A549 (cell line): Measurements from ENCODE around the gene PDZD4. TPM values are rescaled to one million over a fixed set of nuclear protein-coding genes. Genes with fewer than 3 reads are reported as not detected.

Experiments used
- ATAC-seq, 2 experiments: fragments of 200-7000 bp in 1 of 2; fragments of >200 bp in 1 of 2; cut with Nextera tagmentation in 1 of 2; cut with Tn5 transposase in 1 of 2; 3 replicates each; pipeline versions ENCODE4 v1.8.0 to v1.9.1; 2018 to 2020; ENCODE audit warnings: mild to moderate bottlenecking in 1 of 2, moderate library complexity in 1 of 2
- CTCF ChIA-PET: fragments of 300-600 bp; sonication (Branson Sonifier 250); formaldehyde crosslinking; extraction: SDS; loops from one replicate; lab custom pipeline; 2021; ENCODE audit warnings: antibody characterized with exemption, inconsistent platforms; lab: Yijun Ruan, JAX
- POLR2A ChIA-PET: fragments of 350-600 bp; formaldehyde crosslinking; extraction: SDS; loops from one replicate; lab custom pipeline; 2021; ENCODE audit warnings: antibody characterized with exemption, inconsistent platforms; lab: Yijun Ruan, JAX
- DNase-seq, 2 experiments: peaks; one replicate each; pipeline versions ENCODE4 v3.0.0 to v3.0.0-alpha.2; 2011 to 2016; ENCODE audit warnings: low read depth in 1 of 2, low spot score in 1 of 2
- FAIRE-seq: peaks from 2 replicates; lab custom pipeline; 2011; peaks lifted over from hg19 to GRCh38; lab: Jason Lieb, UNC
- H3K27ac ChIP-seq, 2 experiments: fragments of >200 bp; sonication (Bioruptor Twin); formaldehyde crosslinking; 3 replicates each; pipeline ENCODE4 v1.5.1; 2016 to 2017
- H3K4me1 ChIP-seq: fragments of >200 bp; sonication (Bioruptor Twin); formaldehyde crosslinking; 3 replicates; pipeline ENCODE4 v1.6.1; 2016
- H3K4me2 ChIP-seq: fragments of >200 bp; sonication (Bioruptor Twin); formaldehyde crosslinking; 3 replicates; pipeline ENCODE4 v1.6.1; 2016
- H3K4me3 ChIP-seq: fragments of >200 bp; sonication (Bioruptor Twin); formaldehyde crosslinking; 3 replicates; pipeline ENCODE4 v1.5.1; 2016
- H3K9me3 ChIP-seq: fragments of >200 bp; sonication (Bioruptor Twin); formaldehyde crosslinking; 3 replicates; pipeline ENCODE4 v1.6.1; 2016
- CBX2 ChIP-seq: fragments of 200-600 bp; sonication (generic); IDR thresholded peaks from 2 replicates; pipeline ENCODE4 v1.6.1; 2016; ENCODE audit warnings: low read depth, mild to moderate bottlenecking, borderline replicate concordance
- CEBPB ChIP-seq, 2 experiments: fragments of >200 bp in 1 of 2; sonication (Bioruptor Twin) in 1 of 2; formaldehyde crosslinking in 1 of 2; IDR thresholded peaks; 2 replicates each; pipeline ENCODE4 v1.6.1; 2012 to 2016
- CHD2 ChIP-seq: fragments of 150-350 bp; IDR thresholded peaks from 2 replicates; pipeline ENCODE4 v1.6.1; 2014; ENCODE audit warnings: low read length; ENCODE audit not compliant: partially characterized antibody
- CHD4 ChIP-seq: fragments of 200-600 bp; sonication (generic); IDR thresholded peaks from 2 replicates; pipeline ENCODE4 v1.6.1; 2016; ENCODE audit warnings: antibody characterized with exemption, mild to moderate bottlenecking, borderline replicate concordance
- EHF ChIP-seq: fragments of 250-450 bp; sonication (Bioruptor Pico); IDR thresholded peaks from 2 replicates; pipeline ENCODE4 v1.5.0; 2020; ENCODE audit warnings: mild to moderate bottlenecking
- EP300 ChIP-seq, 2 experiments: fragments of >200 bp; sonication (Bioruptor Twin); formaldehyde crosslinking; IDR thresholded peaks; 2 replicates in 1 of 2; 3 replicates in 1 of 2; pipeline ENCODE4 v1.6.1; 2016 to 2017
- ESRRA ChIP-seq: fragments of 150-350 bp; IDR thresholded peaks from 2 replicates; pipeline ENCODE4 v1.6.1; 2014; ENCODE audit warnings: mild to moderate bottlenecking, low read length, borderline replicate concordance
- FOXS1 ChIP-seq: fragments of 250-450 bp; sonication (Bioruptor Pico); IDR thresholded peaks from 2 replicates; pipeline ENCODE4 v1.5.0; 2020; ENCODE audit warnings: mild to moderate bottlenecking, moderate library complexity
- HEYL ChIP-seq: fragments of 250-450 bp; sonication (Bioruptor Pico); IDR thresholded peaks from 2 replicates; pipeline ENCODE4 v1.8.0; 2021; ENCODE audit warnings: mild to moderate bottlenecking, moderate library complexity
- HOXA7 ChIP-seq: fragments of 250-450 bp; sonication (Bioruptor Pico); IDR thresholded peaks from 2 replicates; pipeline ENCODE4 v1.5.0; 2020; ENCODE audit warnings: mild to moderate bottlenecking, moderate library complexity
- HOXB13 ChIP-seq: fragments of 250-450 bp; sonication (Bioruptor Pico); IDR thresholded peaks from 2 replicates; pipeline ENCODE4 v1.5.0; 2020; ENCODE audit warnings: low read depth, mild to moderate bottlenecking, moderate library complexity
- JUN ChIP-seq, 2 experiments: fragments of >200 bp; sonication (Bioruptor Twin); formaldehyde crosslinking; IDR thresholded peaks; 2 replicates in 1 of 2; 3 replicates in 1 of 2; pipeline ENCODE4 v1.6.1; 2016 to 2017
- JUNB ChIP-seq: fragments of >200 bp; sonication (Bioruptor Twin); formaldehyde crosslinking; IDR thresholded peaks from 2 replicates; pipeline ENCODE4 v1.6.1; 2016
- NFE2L2 ChIP-seq: fragments of 150-350 bp; conservative IDR thresholded peaks from 2 replicates; pipeline ENCODE4 v1.6.1; 2014; ENCODE audit warnings: low read length
- PHF8 ChIP-seq: fragments of 200-600 bp; sonication (generic); IDR thresholded peaks from 2 replicates; pipeline ENCODE4 v1.6.1; 2016; ENCODE audit warnings: low read depth, mild to moderate bottlenecking, antibody characterized with exemption, moderate library complexity, borderline replicate concordance
- POLR2AphosphoS2 ChIP-seq: conservative IDR thresholded peaks from 2 replicates; pipeline ENCODE4 v1.6.1; 2012; ENCODE audit warnings: low read length, improper control_type of control experiment, inconsistent platforms
- RAD21 ChIP-seq, 2 experiments: fragments of >200 bp in 1 of 2; sonication (Bioruptor Twin) in 1 of 2; formaldehyde crosslinking in 1 of 2; IDR thresholded peaks in 1 of 2; conservative IDR thresholded peaks in 1 of 2; 2 replicates in 1 of 2; 3 replicates in 1 of 2; pipeline ENCODE4 v1.6.1; 2012 to 2018; ENCODE audit warnings: inconsistent platforms in 1 of 2
- RCOR1 ChIP-seq: fragments of 150-350 bp; IDR thresholded peaks from 2 replicates; pipeline ENCODE4 v1.6.1; 2014; ENCODE audit warnings: antibody characterized with exemption, low read length, low read depth
- RNF2 ChIP-seq: fragments of 200-600 bp; sonication (generic); IDR thresholded peaks from 2 replicates; pipeline ENCODE4 v1.6.1; 2016; ENCODE audit warnings: low read depth, mild to moderate bottlenecking, antibody characterized with exemption, moderate library complexity, borderline replicate concordance
- TP53 ChIP-seq: fragments of 250-450 bp; sonication (Bioruptor Pico); IDR thresholded peaks from 2 replicates; pipeline ENCODE4 v1.5.0; 2021; ENCODE audit warnings: mild to moderate bottlenecking, moderate library complexity
- ZC3H11A ChIP-seq: fragments of 450-650 bp; IDR thresholded peaks from 2 replicates; pipeline ENCODE4 v1.6.1; 2014; ENCODE audit warnings: antibody characterized with exemption, mild to moderate bottlenecking
- ZNF302 ChIP-seq: fragments of 250-450 bp; sonication (Bioruptor Pico); IDR thresholded peaks from 2 replicates; pipeline ENCODE4 v1.9.0; 2021; ENCODE audit warnings: inconsistent platforms, mild to moderate bottlenecking, moderate library complexity
- WGBS: methylation state at CpG from one replicate; pipeline ENCODE4 v1.1.6; 2017; ENCODE audit errors: missing lambda C conversion rate; 5-methylcytosine and 5-hydroxymethylcytosine counted together
- polyA plus RNA-seq, 4 experiments: library from polyadenylated mRNA; depleted of rRNA in 3 of 4; stranded (reverse); fragments of >200 nt; fragmentation: RNase III in 1 of 4; extraction: RNeasy Plus Mini Kit Qiagen cat#74134 plus additional on column Dnase treatment in 1 of 4; gene quantifications; 2 replicates in 3 of 4; 3 replicates in 1 of 4; pipeline ENCODE4 v1.2.3, GENCODE V29; 2011 to 2017
- TF ChIP-seq, protein P1 (sequence below): fragments of 250-450 bp; sonication (Bioruptor Pico); IDR thresholded peaks from 2 replicates; pipeline ENCODE4 v1.5.0; 2021; ENCODE audit warnings: mild to moderate bottlenecking, moderate library complexity, borderline replicate concordance
- TF ChIP-seq, protein P2 (sequence below): fragments of 250-450 bp; sonication (Bioruptor Pico); IDR thresholded peaks from 2 replicates; pipeline ENCODE4 v1.5.0; 2020; ENCODE audit warnings: low read depth, mild to moderate bottlenecking, moderate library complexity
- TF ChIP-seq, protein P3 (sequence below): IDR thresholded peaks from 2 replicates; pipeline ENCODE4 v1.6.1; 2012
- TF ChIP-seq, protein P4 (sequence below): IDR thresholded peaks from 2 replicates; pipeline ENCODE4 v1.6.1; 2012; ENCODE audit warnings: low read depth, borderline replicate concordance
- TF ChIP-seq, protein P5 (sequence below): fragments of >200 bp; sonication (Bioruptor Twin); formaldehyde crosslinking; IDR thresholded peaks from 3 replicates; pipeline ENCODE4 v1.6.1; 2016

PDZD4 gene
- polyA plus RNA-seq, 2 of the 4 experiments (the other 2 are of a cell fraction): 1.2 to 3.0 TPM

DNA sequence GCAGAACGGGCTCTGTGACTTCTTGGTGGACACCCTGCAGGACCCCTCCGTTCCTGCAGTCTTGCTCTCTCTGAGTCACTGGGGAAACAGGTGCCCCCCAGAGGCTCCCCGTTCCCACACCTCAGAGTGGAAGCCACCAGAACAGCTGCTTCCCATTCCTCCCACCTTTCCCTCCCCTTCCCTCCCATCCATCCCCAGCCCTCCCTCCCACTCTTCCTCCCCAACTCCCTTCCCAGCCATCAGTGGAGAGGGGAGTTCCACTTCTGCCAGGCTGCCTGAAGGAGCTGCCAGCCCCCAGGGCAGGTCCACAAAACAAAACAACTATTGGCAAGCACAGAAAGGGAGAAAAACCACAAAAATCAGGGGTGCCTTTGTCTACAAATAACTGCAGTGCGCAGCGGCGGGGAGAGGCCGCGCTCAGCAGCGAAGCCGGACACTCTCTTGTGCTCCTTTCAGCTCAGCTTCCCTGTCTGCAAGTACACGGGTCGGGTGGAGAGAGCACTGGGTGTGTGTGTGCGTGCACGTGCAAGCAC is 27.8 kb downstream of the PDZD4 start (continued):
- TF ChIP-seq, protein P1, sequence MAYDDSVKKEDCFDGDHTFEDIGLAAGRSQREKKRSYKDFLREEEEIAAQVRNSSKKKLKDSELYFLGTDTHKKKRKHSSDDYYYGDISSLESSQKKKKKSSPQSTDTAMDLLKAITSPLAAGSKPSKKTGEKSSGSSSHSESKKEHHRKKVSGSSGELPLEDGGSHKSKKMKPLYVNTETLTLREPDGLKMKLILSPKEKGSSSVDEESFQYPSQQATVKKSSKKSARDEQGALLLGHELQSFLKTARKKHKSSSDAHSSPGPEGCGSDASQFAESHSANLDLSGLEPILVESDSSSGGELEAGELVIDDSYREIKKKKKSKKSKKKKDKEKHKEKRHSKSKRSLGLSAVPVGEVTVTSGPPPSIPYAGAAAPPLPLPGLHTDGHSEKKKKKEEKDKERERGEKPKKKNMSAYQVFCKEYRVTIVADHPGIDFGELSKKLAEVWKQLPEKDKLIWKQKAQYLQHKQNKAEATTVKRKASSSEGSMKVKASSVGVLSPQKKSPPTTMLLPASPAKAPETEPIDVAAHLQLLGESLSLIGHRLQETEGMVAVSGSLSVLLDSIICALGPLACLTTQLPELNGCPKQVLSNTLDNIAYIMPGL (CRISPR knock-in tag): no peak
- TF ChIP-seq RNF2 (no peak), EHF (CRISPR knock-in tag) (no peak), EP300 (IDR thresholded peaks at IDR 0.05) (no peak), HEYL (no peak), CBX2 (no peak)
- TF ChIP-seq, protein P2, sequence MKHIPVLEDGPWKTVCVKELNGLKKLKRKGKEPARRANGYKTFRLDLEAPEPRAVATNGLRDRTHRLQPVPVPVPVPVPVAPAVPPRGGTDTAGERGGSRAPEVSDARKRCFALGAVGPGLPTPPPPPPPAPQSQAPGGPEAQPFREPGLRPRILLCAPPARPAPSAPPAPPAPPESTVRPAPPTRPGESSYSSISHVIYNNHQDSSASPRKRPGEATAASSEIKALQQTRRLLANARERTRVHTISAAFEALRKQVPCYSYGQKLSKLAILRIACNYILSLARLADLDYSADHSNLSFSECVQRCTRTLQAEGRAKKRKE (CRISPR knock-in tag): no peak
- TF ChIP-seq, protein P3, sequence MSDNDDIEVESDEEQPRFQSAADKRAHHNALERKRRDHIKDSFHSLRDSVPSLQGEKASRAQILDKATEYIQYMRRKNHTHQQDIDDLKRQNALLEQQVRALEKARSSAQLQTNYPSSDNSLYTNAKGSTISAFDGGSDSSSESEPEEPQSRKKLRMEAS: no peak

DNA sequence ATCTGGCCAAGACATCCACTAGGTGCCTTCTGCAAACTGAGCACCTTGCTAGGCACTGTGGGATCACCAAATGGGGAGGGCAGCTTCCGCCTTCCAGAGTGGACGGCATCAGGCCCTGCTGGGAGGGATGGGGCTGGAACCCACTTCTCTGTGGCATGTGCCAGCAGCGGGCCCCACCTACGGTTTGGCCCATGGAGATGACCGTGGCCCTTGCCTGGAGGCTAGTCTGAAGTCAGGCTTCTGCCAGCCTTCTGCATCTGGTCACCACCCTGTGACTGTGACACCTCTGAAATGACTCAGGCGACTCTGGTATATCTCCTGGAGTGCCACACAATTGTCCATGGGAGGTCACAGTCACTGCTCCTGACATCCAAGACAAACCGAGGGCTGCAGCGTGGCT is 28.7 kb downstream of the PDZD4 start:
- Histone ChIP-seq H3K4me1 (no peaks in the 10 kb centered on the region), H3K4me3 (no peak overlapping the region), H3K27ac (no peak overlapping the region), H3K4me2 (no peak overlapping the region), H3K9me3 (no peaks in the 10 kb centered on the region)
- peak; percentile 22 to 36; a peak in 4 of 6 replicates for ATAC-seq
- CTCF ChIA-PET: no interaction called here
- WGBS: 72% methylated on average over 4 of the region's 8 CpGs
- POLR2A ChIA-PET: no interaction called here
- FAIRE-seq: no peak
- no peak for DNase-seq
- TF ChIP-seq, protein P4, sequence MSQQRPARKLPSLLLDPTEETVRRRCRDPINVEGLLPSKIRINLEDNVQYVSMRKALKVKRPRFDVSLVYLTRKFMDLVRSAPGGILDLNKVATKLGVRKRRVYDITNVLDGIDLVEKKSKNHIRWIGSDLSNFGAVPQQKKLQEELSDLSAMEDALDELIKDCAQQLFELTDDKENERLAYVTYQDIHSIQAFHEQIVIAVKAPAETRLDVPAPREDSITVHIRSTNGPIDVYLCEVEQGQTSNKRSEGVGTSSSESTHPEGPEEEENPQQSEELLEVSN: no peak
- TF ChIP-seq, protein P5, sequence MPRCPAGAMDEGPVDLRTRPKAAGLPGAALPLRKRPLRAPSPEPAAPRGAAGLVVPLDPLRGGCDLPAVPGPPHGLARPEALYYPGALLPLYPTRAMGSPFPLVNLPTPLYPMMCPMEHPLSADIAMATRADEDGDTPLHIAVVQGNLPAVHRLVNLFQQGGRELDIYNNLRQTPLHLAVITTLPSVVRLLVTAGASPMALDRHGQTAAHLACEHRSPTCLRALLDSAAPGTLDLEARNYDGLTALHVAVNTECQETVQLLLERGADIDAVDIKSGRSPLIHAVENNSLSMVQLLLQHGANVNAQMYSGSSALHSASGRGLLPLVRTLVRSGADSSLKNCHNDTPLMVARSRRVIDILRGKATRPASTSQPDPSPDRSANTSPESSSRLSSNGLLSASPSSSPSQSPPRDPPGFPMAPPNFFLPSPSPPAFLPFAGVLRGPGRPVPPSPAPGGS: no peak
- no peak for TF ChIP-seq FOXS1 (CRISPR knock-in tag)
- TF ChIP-seq POLR2AphosphoS2: no peak
- no peak for TF ChIP-seq JUNB
- no peak for TF ChIP-seq ZNF302 (CRISPR knock-in tag)
- TF ChIP-seq ZC3H11A: no peak

DNA sequence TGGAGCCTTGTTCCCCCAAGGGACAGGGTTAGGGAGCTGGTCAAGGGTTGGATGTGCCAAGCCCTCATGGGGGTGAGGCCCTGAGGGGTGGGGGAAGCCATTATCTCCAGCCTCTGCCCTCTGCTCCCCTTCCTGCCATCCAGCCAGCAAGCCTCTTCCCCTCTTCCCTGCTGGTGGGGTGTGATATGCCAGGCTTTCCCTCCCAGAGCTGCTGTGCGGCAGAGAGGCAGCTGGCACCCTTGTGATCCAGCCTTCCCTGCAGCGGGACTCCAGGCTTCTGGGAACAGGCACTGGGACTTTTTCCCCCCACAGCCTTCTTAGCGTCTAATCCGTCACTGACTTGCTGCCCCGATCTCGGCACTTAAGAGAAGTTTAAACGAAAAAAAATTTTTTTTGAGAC is 29.6 kb downstream of the PDZD4 start:
- Histone ChIP-seq H3K4me3 (no peak overlapping the region), H3K4me2 (no peak overlapping the region), H3K27ac (no peak overlapping the region), H3K4me1 (peaks cover 6% of the 10 kb centered on the region; the same call in 1 of the 3 replicates), H3K9me3 (no peaks in the 10 kb centered on the region)
- ChIA-PET CTCF (no interaction called here), POLR2A (no interaction called here)
- TF ChIP-seq NFE2L2: no peak
- WGBS: 84% methylated on average over 7 of the region's 7 CpGs
- DNase-seq: no peak
- ATAC-seq: peak; percentile 9 to 39; a peak in 3 of 6 replicates
- no peak for FAIRE-seq

DNA sequence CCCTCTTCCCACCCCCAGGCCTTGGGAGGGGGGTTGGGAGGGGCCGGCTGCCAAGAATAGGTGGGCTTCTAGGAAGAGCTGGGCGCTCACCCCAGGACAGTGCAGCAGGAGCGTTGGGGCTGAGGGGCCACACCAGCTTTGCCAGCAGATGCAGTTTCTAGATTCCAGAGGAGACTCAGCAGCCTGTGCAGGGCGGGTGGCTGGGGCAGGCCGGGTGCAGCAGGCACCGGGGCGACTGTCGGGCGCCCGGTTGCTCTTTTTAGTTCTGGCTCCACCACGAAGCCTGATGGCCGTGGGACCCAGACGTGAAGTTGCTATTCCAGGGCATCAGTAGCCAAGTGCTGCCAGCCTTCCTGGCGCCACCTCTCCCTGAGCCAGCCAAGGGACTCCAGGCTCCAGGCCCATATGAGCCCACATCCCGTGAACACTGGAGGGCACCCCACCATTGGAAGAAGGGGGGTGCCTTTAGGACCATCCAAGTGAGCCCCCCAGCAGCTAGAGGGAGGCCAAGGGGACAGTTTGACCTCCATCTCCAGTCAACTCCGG is 30.1 kb downstream of the PDZD4 start:
- no peak overlapping the region for H3K27ac ChIP-seq
- peaks cover 8% of the 10 kb centered on the region; the same call in 1 of the 3 replicates for H3K4me1 ChIP-seq
- DNase-seq (no peak), ATAC-seq (peak in 1 of 2 experiments; percentile 5; a peak in 1 of 6 replicates), FAIRE-seq (no peak)
- ChIA-PET POLR2A (no interaction called here), CTCF (no interaction called here)
- WGBS: 86% methylated on average over 12 of the region's 16 CpGs
- no peak overlapping the region for H3K4me3 ChIP-seq
- no peak overlapping the region for H3K4me2 ChIP-seq
- H3K9me3 ChIP-seq: no peaks in the 10 kb centered on the region
- no peak for TF ChIP-seq RNF2
- no peak for TF ChIP-seq CHD2
- TF ChIP-seq PHF8: no peak
- TF ChIP-seq JUNB: no peak
- TF ChIP-seq, protein P2 (CRISPR knock-in tag): no peak
- no peak for TF ChIP-seq JUN (IDR thresholded peaks at IDR 0.05)
- no peak for TF ChIP-seq HOXA7 (CRISPR knock-in tag)
- TF ChIP-seq RCOR1: no peak
- no peak for TF ChIP-seq CHD4
- no peak for TF ChIP-seq CEBPB (IDR thresholded peaks at IDR 0.05)
- no peak for TF ChIP-seq TP53 (CRISPR knock-in tag)
- TF ChIP-seq HOXB13: no peak
- TF ChIP-seq RAD21 (conservative IDR thresholded peaks at IDR 0.05 in 1 of 2, IDR thresholded peaks at IDR 0.05 in 1 of 2): no peak
- TF ChIP-seq ESRRA: no peak
